CD14-positive monocyte (primary cell): ENCODE data around the gene LCAT. TPM values are rescaled to one million over a fixed set of nuclear protein-coding genes. Genes with fewer than 3 reads are reported as not detected.

ENCODE experiments used
- DNase-seq, 3 donors: peaks; one replicate each; pipeline ENCODE4 v3.0.0-alpha.2; 2011 to 2022
- H2AFZ ChIP-seq: 2 replicates; pipeline ENCODE4 v1.6.0; 2012; ENCODE audit warnings: mild to moderate bottlenecking, low read depth, low read length, inconsistent platforms; ENCODE audit not compliant: insufficient read depth, poor library complexity, severe bottlenecking
- H3K27ac ChIP-seq, 2 donors: 1 replicate in 1 of 2; 2 replicates in 1 of 2; pipeline ENCODE4 v1.5.1; 2012 to 2013; ENCODE audit warnings: low read length in 2 of 2, control low read depth in 1 of 2, inconsistent platforms in 1 of 2, low read depth in 1 of 2, mild to moderate bottlenecking in 1 of 2
- H3K27me3 ChIP-seq, 2 donors: one replicate each; pipeline versions ENCODE4 v1.6.0 to v1.6.1; 2011 to 2013; ENCODE audit warnings: low read length in 2 of 2; ENCODE audit not compliant: control insufficient read depth in 2 of 2, insufficient read depth in 2 of 2
- H3K36me3 ChIP-seq, 2 donors: replicated peaks in 1 of 2; 1 replicate in 1 of 2; 2 replicates in 1 of 2; pipeline versions ENCODE4 v1.5.1 to v1.6.1; 2012 to 2013; ENCODE audit warnings: low read length in 2 of 2, control low read depth in 1 of 2, inconsistent platforms in 1 of 2, mild to moderate bottlenecking in 1 of 2; ENCODE audit not compliant: insufficient read depth in 2 of 2, control insufficient read depth in 1 of 2
- H3K4me1 ChIP-seq, 2 donors: 1 replicate in 1 of 2; 2 replicates in 1 of 2; pipeline versions ENCODE4 v1.5.1 to v1.6.1; 2012 to 2013; ENCODE audit warnings: low read length in 2 of 2, control low read depth in 1 of 2, inconsistent platforms in 1 of 2, mild to moderate bottlenecking in 1 of 2, moderate library complexity in 1 of 2; ENCODE audit not compliant: insufficient read depth in 2 of 2, control insufficient read depth in 1 of 2
- H3K4me2 ChIP-seq: replicated peaks from 2 replicates; pipeline ENCODE3; 2012; ENCODE audit warnings: low read length, moderate library complexity, mild to moderate bottlenecking; ENCODE audit not compliant: poor library complexity, severe bottlenecking; ENCODE audit errors: extremely low read depth
- H3K4me3 ChIP-seq, 3 experiments: fragments of 200-600 bp in 1 of 3; sonication (generic) in 1 of 3; replicated peaks in 1 of 3; 1 replicate in 2 of 3; 2 replicates in 1 of 3; pipeline ENCODE4 v1.5.1; 2011 to 2013; ENCODE audit warnings: low read length in 3 of 3, mild to moderate bottlenecking in 3 of 3, control low read depth in 2 of 3, low read depth in 2 of 3, inconsistent platforms in 1 of 3, moderate library complexity in 1 of 3
- H3K79me2 ChIP-seq: 2 replicates; pipeline ENCODE4 v1.6.0; 2012; ENCODE audit warnings: mild to moderate bottlenecking, control low read depth, inconsistent platforms, low read length, moderate library complexity; ENCODE audit not compliant: insufficient read depth
- H3K9ac ChIP-seq: 2 replicates; pipeline ENCODE4 v1.6.0; 2017; ENCODE audit warnings: low read length, mild to moderate bottlenecking; ENCODE audit not compliant: insufficient read depth, poor library complexity, severe bottlenecking
- H3K9me3 ChIP-seq, 2 donors: replicated peaks in 1 of 2; 1 replicate in 1 of 2; 2 replicates in 1 of 2; pipeline versions ENCODE4 v1.5.1 to v1.6.1; 2012 to 2013; ENCODE audit warnings: low read length in 2 of 2, control low read depth in 1 of 2; ENCODE audit not compliant: control insufficient read depth in 1 of 2, insufficient read depth in 1 of 2
- H4K20me1 ChIP-seq: 2 replicates; pipeline ENCODE4 v1.6.0; 2012; ENCODE audit warnings: mild to moderate bottlenecking, low read length, control low read depth, moderate library complexity; ENCODE audit not compliant: insufficient read depth
- H3K27ac Mint-ChIP-seq, 7 donors: one replicate each; pipeline ENCODE4 v1.8.0; 2020; ENCODE audit warnings: mild to moderate bottlenecking in 7 of 7, mixed read lengths in 7 of 7, moderate library complexity in 6 of 7, inconsistent platforms in 2 of 7
- H3K27me3 Mint-ChIP-seq, 3 donors: one replicate each; pipeline ENCODE4 v1.8.0; 2021 to 2022; ENCODE audit warnings: low read depth in 3 of 3, mild to moderate bottlenecking in 3 of 3, mixed read lengths in 3 of 3, moderate library complexity in 3 of 3, inconsistent platforms in 1 of 3
- H3K36me3 Mint-ChIP-seq, 2 donors: one replicate each; pipeline ENCODE4 v1.8.0; 2020; ENCODE audit warnings: mixed read lengths in 2 of 2, inconsistent platforms in 1 of 2, mild to moderate bottlenecking in 1 of 2
- H3K4me1 Mint-ChIP-seq: one replicate; pipeline ENCODE4 v1.8.0; 2020; ENCODE audit warnings: mild to moderate bottlenecking, mixed read lengths
- H3K4me3 Mint-ChIP-seq, 2 donors: one replicate each; pipeline ENCODE4 v1.8.0; 2020; ENCODE audit warnings: mild to moderate bottlenecking in 2 of 2, mixed read lengths in 2 of 2, moderate library complexity in 1 of 2
- H3K9me3 Mint-ChIP-seq, 7 donors: one replicate each; pipeline ENCODE4 v1.8.0; 2020 to 2022; ENCODE audit warnings: mixed read lengths in 7 of 7, mild to moderate bottlenecking in 6 of 7, moderate library complexity in 6 of 7, inconsistent platforms in 2 of 7
- CTCF ChIP-seq: fragments of 200-600 bp; IDR thresholded peaks from one replicate; pipeline ENCODE4 v1.8.0; 2022; ENCODE audit warnings: antibody characterized with exemption, mild to moderate bottlenecking
- WGBS: methylation state at CpG from one replicate; pipeline ENCODE4 v1.1.5; 2013; ENCODE audit warnings: missing lambda C conversion rate; ENCODE audit not compliant: insufficient coverage; 5-methylcytosine and 5-hydroxymethylcytosine counted together
- intact Hi-C, 2 donors: fragments of 100-400 bp; cut with micrococcal nuclease; formaldehyde crosslinking; loops; one replicate each; pipeline versions ENCODE4 v1.15.0 to v1.15.1; 2023
- polyA plus RNA-seq, 3 donors: library from polyadenylated mRNA; depleted of rRNA in 1 of 3; unstranded in 2 of 3; stranded (reverse) in 1 of 3; fragments of 300-500 nt in 2 of 3; fragments of >200 nt in 1 of 3; fragmentation: Illumina TruSeq in 2 of 3; gene quantifications; 1 replicate in 2 of 3; 2 replicates in 1 of 3; pipeline ENCODE4 v1.2.3, GENCODE V29; 2012 to 2021

LCAT gene
- polyA plus RNA-seq, 3 donors, result 0.17 to 16.2 TPM; not detected in 1

- no peaks in the 10 kb centered on the region for H4K20me1 ChIP-seq
- H3K9ac ChIP-seq, result no peak overlapping the region
- no peaks in the 10 kb centered on the region for H3K79me2 ChIP-seq
- Mint-ChIP-seq H3K4me1 (no peaks in the 10 kb centered on the region), H3K27me3 (peaks cover 0 to 2% (median 0%) of the 10 kb centered on the region in 3 donors), H3K4me3 (no peak overlapping the region), H3K27ac (no peak overlapping the region), H3K9me3 (no peaks in the 10 kb centered on the region), H3K36me3 (peaks cover 64 to 91% of the 10 kb centered on the region in 2 donors)
- H2AFZ ChIP-seq, result no peak overlapping the region
- 99% methylated on average over 9 of the region's 11 CpGs for WGBS
- no peak for DNase-seq
- H3K27me3 ChIP-seq, result no peaks in the 10 kb centered on the region
- no peak overlapping the region for H3K4me3 ChIP-seq
- intact Hi-C loops, result no loop called here
- peaks cover 88 to 94% of the 10 kb centered on the region in 2 donors for H3K36me3 ChIP-seq
- H3K9me3 ChIP-seq, result no peaks in the 10 kb centered on the region
- no peak overlapping the region for H3K27ac ChIP-seq
- no peak for TF ChIP-seq CTCF
- H3K4me1 ChIP-seq, result no peaks in the 10 kb centered on the region
- no peak overlapping the region for H3K4me2 ChIP-seq
Measured at GRCh38 chr16:67949645-67950044, 5.7 kb upstream of the LCAT start.

- no peaks in the 10 kb centered on the region for H3K9me3 Mint-ChIP-seq
- Histone ChIP-seq H3K79me2 (no peaks in the 10 kb centered on the region), H2AFZ (no peak overlapping the region), H4K20me1 (no peaks in the 10 kb centered on the region), H3K9me3 (no peaks in the 10 kb centered on the region), H3K27ac (no peak overlapping the region), H3K9ac (no peak overlapping the region), H3K4me1 (no peaks in the 10 kb centered on the region), H3K4me2 (no peak overlapping the region), H3K36me3 (peaks cover 85 to 93% of the 10 kb centered on the region in 2 donors), H3K4me3 (no peak overlapping the region), H3K27me3 (no peaks in the 10 kb centered on the region)
- peaks cover 58 to 93% of the 10 kb centered on the region in 2 donors for H3K36me3 Mint-ChIP-seq
- H3K4me3 Mint-ChIP-seq, result no peak overlapping the region
- no peak for DNase-seq
- no peak for TF ChIP-seq CTCF
- intact Hi-C loops, result no loop called here
- peaks cover 0 to 2% (median 0%) of the 10 kb centered on the region in 3 donors for H3K27me3 Mint-ChIP-seq
- H3K4me1 Mint-ChIP-seq, result no peaks in the 10 kb centered on the region
- WGBS, result 95% methylated on average over 11 of the region's 15 CpGs
- no peak overlapping the region for H3K27ac Mint-ChIP-seq
Measured at GRCh38 chr16:67948015-67948414, 4.1 kb upstream of the LCAT start.
